HepG2 (cell line): ENCODE measurements around the gene MTA2. TPM values are rescaled to one million over a fixed set of nuclear protein-coding genes. Genes with fewer than 3 reads are reported as not detected.
A peak's percentile ranks its signal among the peaks of the same experiment; 100 is the strongest.

ENCODE experiments used
- FOXA3 ChIP-seq: IDR thresholded peaks from 2 replicates; pipeline ENCODE4 v1.6.1; 2016; ENCODE audit warnings: missing genetic modification reagents, missing compliant biosample characterization
- SMARCC2 ChIP-seq: fragments of 450-650 bp; IDR thresholded peaks from 2 replicates; pipeline ENCODE4 v1.6.1; 2017; ENCODE audit warnings: antibody characterized with exemption, mild to moderate bottlenecking
- SP140L ChIP-seq: sonication (generic); formaldehyde crosslinking; IDR thresholded peaks from 2 replicates; pipeline ENCODE4 v1.4.0; 2020; ENCODE audit warnings: missing genetic modification reagents, borderline replicate concordance
- SRSF4 ChIP-seq: fragments of 200-400 bp; formaldehyde crosslinking; IDR thresholded peaks from one replicate; pipeline ENCODE4 v1.6.1; 2018; ENCODE audit warnings: mild to moderate bottlenecking, low read depth, low read length, moderate library complexity; ENCODE audit not compliant: poor library complexity, severe bottlenecking
- TGIF2 ChIP-seq: IDR thresholded peaks from 2 replicates; pipeline ENCODE4 v1.6.1; 2016; ENCODE audit warnings: control low read depth, missing compliant biosample characterization
- ZNF232 ChIP-seq: sonication (generic); formaldehyde crosslinking; IDR thresholded peaks from 2 replicates; pipeline ENCODE4 v1.4.0; 2020; ENCODE audit warnings: missing genetic modification reagents, borderline replicate concordance
- ZNF350 ChIP-seq: sonication (generic); formaldehyde crosslinking; IDR thresholded peaks from 2 replicates; pipeline ENCODE4 v1.4.0; 2020; ENCODE audit warnings: mild to moderate bottlenecking, low read depth, missing genetic modification reagents, borderline replicate concordance
- ZNF44 ChIP-seq: sonication (generic); formaldehyde crosslinking; IDR thresholded peaks from 2 replicates; pipeline ENCODE4 v1.5.1; 2020; ENCODE audit warnings: mild to moderate bottlenecking, missing genetic modification reagents
- ZNF577 ChIP-seq: sonication (generic); formaldehyde crosslinking; IDR thresholded peaks from 2 replicates; pipeline ENCODE4 v1.4.0; 2020; ENCODE audit warnings: mild to moderate bottlenecking, low read depth, missing genetic modification reagents, borderline replicate concordance
- ZNF737 ChIP-seq: sonication (generic); formaldehyde crosslinking; IDR thresholded peaks from 2 replicates; pipeline ENCODE4 v1.5.0; 2020; ENCODE audit warnings: missing genetic modification reagents, mild to moderate bottlenecking, borderline replicate concordance
- polyA plus RNA-seq, 8 experiments: library from polyadenylated mRNA; depleted of rRNA in 3 of 8; stranded (reverse) in 7 of 8; unstranded in 1 of 8; fragments of >200 nt; fragmentation: Illumina TruSeq in 4 of 8; extraction: Trizol in 4 of 8; gene quantifications; 2 replicates each; pipeline versions ENCODE4 v1.2.1 to v1.2.3, GENCODE V29; 2011 to 2016; ENCODE audit warnings: low read depth in 4 of 8, missing spikeins in 1 of 8, mixed read lengths in 1 of 8; ENCODE audit not compliant: insufficient read depth in 1 of 8
- total RNA-seq, 5 experiments: library from RNA; depleted of rRNA; stranded (reverse); fragments of >200 nt; fragmentation: Illumina TruSeq; extraction: Trizol; gene quantifications; 2 replicates each; pipeline ENCODE4 v1.2.3, GENCODE V29; 2016; ENCODE audit warnings: low read depth in 1 of 5
- TF ChIP-seq, protein P1 (sequence below): IDR thresholded peaks from 2 replicates; pipeline ENCODE4 v1.6.1; 2016; ENCODE audit warnings: low read depth, missing genetic modification reagents, missing compliant biosample characterization
- TF ChIP-seq, protein P2 (sequence below): sonication (generic); formaldehyde crosslinking; IDR thresholded peaks from 2 replicates; pipeline ENCODE4 v1.5.0; 2020; ENCODE audit warnings: missing genetic modification reagents
- TF ChIP-seq, protein P3 (sequence below): sonication (generic); formaldehyde crosslinking; IDR thresholded peaks from 2 replicates; pipeline ENCODE4 v1.8.0; 2022; ENCODE audit warnings: low read depth, missing genetic modification reagents
- TF ChIP-seq, protein P4 (sequence below): sonication (generic); formaldehyde crosslinking; conservative IDR thresholded peaks from 2 replicates; pipeline ENCODE4 v1.8.1; 2023; ENCODE audit warnings: missing genetic modification reagents

Gene MTA2
- total and polyA plus RNA-seq, 2 of the 13 experiments (the other 11 are each of a cell fraction or from before 2014, with no cell fraction given), result 14.0 to 70.0 TPM

DNA sequence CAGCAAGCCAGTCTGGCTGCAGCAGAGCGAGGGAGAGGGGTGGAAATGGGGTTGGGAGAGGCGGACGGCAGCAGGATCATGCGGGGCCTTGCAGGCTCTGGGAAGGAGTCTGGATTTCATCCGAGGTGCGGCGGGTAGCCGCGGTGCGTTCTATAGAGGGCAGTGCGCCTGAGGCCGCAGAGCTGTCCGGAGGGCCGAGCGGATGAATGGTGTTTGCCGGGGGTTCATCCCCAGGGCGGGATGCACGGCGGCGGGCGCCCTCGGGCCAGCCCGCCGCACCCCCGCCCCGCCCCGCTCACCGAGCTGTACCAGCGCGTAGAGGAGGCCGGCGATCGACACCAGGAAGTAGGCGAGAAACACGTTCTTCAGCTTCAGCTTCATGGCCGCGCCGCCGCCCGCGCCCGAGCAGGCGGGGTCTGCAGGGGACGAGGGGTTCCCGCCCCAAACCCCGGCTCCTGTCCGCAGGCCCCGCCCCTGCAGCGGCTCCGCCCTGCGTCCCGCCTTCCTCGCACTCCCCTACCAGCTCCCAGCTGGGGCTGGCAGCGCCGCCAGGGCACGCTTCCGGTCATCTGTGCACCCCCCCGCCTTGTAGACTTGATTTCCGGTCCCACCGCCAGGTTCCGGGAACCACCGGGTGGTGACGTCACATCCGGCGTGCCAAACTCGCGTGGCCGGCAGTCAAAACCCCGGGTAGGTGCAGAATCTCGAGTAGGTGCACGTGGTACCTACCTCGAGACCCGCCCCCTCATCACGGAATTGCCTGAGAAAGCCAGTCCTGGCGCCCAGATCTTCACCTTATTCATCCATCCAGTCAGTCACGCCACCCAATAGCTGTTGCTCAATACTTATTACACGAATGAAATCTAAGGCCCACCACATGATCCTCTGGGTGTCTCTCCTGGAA, 20.2 kb upstream of the MTA2 start, which contains the start of gene B3GAT3 (continued):
- TF ChIP-seq, protein P1, sequence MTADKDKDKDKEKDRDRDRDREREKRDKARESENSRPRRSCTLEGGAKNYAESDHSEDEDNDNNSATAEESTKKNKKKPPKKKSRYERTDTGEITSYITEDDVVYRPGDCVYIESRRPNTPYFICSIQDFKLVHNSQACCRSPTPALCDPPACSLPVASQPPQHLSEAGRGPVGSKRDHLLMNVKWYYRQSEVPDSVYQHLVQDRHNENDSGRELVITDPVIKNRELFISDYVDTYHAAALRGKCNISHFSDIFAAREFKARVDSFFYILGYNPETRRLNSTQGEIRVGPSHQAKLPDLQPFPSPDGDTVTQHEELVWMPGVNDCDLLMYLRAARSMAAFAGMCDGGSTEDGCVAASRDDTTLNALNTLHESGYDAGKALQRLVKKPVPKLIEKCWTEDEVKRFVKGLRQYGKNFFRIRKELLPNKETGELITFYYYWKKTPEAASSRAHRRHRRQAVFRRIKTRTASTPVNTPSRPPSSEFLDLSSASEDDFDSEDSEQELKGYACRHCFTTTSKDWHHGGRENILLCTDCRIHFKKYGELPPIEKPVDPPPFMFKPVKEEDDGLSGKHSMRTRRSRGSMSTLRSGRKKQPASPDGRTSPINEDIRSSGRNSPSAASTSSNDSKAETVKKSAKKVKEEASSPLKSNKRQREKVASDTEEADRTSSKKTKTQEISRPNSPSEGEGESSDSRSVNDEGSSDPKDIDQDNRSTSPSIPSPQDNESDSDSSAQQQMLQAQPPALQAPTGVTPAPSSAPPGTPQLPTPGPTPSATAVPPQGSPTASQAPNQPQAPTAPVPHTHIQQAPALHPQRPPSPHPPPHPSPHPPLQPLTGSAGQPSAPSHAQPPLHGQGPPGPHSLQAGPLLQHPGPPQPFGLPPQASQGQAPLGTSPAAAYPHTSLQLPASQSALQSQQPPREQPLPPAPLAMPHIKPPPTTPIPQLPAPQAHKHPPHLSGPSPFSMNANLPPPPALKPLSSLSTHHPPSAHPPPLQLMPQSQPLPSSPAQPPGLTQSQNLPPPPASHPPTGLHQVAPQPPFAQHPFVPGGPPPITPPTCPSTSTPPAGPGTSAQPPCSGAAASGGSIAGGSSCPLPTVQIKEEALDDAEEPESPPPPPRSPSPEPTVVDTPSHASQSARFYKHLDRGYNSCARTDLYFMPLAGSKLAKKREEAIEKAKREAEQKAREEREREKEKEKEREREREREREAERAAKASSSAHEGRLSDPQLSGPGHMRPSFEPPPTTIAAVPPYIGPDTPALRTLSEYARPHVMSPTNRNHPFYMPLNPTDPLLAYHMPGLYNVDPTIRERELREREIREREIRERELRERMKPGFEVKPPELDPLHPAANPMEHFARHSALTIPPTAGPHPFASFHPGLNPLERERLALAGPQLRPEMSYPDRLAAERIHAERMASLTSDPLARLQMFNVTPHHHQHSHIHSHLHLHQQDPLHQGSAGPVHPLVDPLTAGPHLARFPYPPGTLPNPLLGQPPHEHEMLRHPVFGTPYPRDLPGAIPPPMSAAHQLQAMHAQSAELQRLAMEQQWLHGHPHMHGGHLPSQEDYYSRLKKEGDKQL (CRISPR knock-in tag), result 0 out of 2 replicates have a peak, but pooled peaks have one; percentile 59
- TF ChIP-seq FOXA3 (CRISPR knock-in tag) (peak; percentile 71), SP140L (no peak), SRSF4 (no peak), ZNF232 (CRISPR knock-in tag) (peak; percentile 88), ZNF577 (CRISPR knock-in tag) (no peak), SMARCC2 (no peak), ZNF737 (CRISPR knock-in tag) (no peak), ZNF350 (CRISPR knock-in tag) (peak; percentile 82; the same call in 1 of the 2 replicates), TGIF2 (peak; percentile 99), ZNF44 (peak; percentile 94)
- TF ChIP-seq, protein P2, sequence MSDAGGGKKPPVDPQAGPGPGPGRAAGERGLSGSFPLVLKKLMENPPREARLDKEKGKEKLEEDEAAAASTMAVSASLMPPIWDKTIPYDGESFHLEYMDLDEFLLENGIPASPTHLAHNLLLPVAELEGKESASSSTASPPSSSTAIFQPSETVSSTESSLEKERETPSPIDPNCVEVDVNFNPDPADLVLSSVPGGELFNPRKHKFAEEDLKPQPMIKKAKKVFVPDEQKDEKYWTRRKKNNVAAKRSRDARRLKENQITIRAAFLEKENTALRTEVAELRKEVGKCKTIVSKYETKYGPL (CRISPR knock-in tag), result no peak
- TF ChIP-seq, protein P3, sequence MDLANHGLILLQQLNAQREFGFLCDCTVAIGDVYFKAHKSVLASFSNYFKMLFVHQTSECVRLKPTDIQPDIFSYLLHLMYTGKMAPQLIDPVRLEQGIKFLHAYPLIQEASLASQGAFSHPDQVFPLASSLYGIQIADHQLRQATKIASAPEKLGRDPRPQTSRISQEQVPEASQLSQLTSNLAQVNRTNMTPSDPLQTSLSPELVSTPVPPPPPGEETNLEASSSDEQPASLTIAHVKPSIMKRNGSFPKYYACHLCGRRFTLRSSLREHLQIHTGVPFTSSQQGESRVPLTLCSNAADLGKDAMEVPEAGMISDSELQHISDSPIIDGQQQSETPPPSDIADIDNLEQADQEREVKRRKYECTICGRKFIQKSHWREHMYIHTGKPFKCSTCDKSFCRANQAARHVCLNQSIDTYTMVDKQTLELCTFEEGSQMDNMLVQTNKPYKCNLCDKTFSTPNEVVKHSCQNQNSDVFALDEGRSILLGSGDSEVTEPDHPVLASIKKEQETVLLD (CRISPR knock-in tag), result peak; percentile 85
- TF ChIP-seq, protein P4, sequence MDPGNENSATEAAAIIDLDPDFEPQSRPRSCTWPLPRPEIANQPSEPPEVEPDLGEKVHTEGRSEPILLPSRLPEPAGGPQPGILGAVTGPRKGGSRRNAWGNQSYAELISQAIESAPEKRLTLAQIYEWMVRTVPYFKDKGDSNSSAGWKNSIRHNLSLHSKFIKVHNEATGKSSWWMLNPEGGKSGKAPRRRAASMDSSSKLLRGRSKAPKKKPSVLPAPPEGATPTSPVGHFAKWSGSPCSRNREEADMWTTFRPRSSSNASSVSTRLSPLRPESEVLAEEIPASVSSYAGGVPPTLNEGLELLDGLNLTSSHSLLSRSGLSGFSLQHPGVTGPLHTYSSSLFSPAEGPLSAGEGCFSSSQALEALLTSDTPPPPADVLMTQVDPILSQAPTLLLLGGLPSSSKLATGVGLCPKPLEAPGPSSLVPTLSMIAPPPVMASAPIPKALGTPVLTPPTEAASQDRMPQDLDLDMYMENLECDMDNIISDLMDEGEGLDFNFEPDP (CRISPR knock-in tag), result no peak
